GM19099 (cell line): ENCODE results near the gene BEST2.

Source experiments
- POLR2A ChIP-seq: IDR thresholded peaks from 3 replicates; pipeline ENCODE4 v1.6.1; 2011; ENCODE audit warnings: low read depth; ENCODE audit not compliant: insufficient read length; ENCODE audit errors: extremely low read depth

BEST2 gene

DNA sequence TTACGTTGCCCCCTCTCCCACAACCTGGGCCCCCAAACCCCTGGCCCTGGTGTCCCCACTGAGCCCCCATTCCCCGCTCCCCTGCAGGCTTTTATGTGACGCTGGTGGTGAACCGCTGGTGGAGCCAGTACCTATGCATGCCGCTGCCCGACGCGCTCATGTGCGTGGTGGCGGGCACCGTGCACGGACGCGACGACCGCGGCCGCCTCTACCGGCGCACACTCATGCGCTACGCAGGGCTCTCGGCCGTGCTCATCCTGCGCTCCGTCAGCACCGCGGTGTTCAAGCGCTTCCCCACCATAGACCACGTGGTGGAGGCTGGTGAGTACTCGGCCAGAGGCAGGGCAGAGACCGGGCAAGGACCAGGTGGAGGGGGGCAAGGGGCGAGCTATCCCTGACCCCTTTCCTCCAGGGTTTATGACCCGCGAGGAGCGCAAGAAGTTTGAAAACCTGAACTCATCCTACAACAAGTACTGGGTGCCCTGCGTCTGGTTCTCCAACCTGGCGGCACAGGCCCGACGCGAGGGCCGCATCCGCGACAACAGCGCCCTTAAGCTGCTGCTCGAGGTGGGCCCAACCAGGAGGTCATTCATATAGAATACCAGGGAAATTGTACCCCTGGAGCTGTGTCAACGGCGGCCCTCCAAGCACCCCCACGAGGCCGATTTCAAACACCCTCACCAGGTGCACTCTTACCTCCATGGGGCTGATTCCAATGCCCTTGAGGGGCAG lies 3.0 kb downstream of the BEST2 start:
- no peak for TF ChIP-seq POLR2A

GRCh38 chr19:12756150-12756883 lies 4.7 kb downstream of the BEST2 start:
- TF ChIP-seq POLR2A, result no peak

- TF ChIP-seq POLR2A, result no peak
Observed at GRCh38 chr19:12757544-12758274, 6.1 kb downstream of the BEST2 start.

GRCh38 chr19:12759686-12760085 lies 8.1 kb downstream of the BEST2 start:
- no peak for TF ChIP-seq POLR2A

DNA sequence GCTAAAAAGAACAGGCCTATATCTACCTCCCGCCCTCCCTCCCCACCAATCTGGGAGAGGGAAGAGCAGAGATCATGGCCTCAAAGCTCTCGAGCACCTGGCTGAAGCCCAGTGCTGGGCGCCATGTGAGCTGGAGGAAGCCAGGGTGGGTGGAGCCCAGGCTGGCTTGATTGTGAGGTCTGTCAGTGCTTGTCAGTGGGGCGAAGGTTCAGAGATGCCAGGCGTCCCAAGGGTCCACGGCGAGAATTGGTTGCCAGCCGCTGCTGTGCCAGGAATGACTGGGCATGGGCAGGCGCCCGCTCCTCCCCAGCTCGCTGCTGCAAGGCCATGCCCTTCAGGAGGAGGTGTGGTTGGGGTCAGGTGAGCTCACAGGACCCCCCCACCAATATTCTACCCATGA lies 11.5 kb downstream of the BEST2 start:
- TF ChIP-seq POLR2A, result no peak

DNA sequence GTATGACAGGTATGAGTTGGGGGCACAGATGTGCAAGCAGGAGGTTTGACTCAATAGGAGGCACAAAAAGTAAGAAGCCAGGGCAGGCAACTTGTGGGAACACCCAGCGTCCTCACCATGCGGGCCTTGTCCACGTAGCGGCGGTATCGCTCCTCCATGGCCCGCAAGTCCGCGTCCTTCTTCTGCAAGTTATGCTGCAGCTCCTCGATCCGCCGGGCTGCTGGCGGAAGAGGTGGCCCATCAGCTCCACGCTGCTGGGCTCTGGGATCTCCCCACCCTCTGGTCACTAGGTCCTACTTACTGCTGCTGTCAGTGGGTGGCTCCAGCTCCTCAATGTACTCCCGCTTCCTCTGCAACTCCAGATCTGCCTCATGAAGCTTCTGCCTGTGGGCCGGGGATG lies 13.1 kb downstream of the BEST2 start:
- no peak for TF ChIP-seq POLR2A

GRCh38 chr19:12766051-12766521 lies 14.5 kb downstream of the BEST2 start:
- no peak for TF ChIP-seq POLR2A

GRCh38 chr19:12767150-12767549 lies 15.6 kb downstream of the BEST2 start:
- TF ChIP-seq POLR2A, result no peak

DNA sequence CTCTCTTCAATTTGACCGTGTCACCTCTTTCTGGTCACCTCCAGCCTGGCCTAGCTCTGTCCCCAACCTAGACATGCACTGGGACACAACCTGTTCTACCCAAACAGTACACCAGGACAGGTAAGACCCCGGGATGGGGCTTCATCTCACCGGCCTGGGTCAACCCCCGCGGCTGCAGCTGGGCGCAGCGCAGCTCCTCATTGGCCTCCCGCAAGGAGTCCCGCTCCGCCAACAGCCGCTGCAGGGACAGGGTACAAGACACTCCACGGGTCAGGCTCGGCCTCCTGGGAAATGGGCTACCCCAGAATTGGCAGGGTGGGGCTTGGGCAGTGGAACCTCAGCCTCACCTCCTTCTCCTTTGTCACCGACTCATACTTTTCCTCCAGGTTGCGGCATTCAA lies 16.1 kb downstream of the BEST2 start:
- TF ChIP-seq POLR2A, result no peak

- TF ChIP-seq POLR2A, result no peak
Observed at GRCh38 chr19:12769689-12770088, 18.1 kb downstream of the BEST2 start.

- TF ChIP-seq POLR2A, result no peak
Observed at GRCh38 chr19:12770922-12771321, 19.3 kb downstream of the BEST2 start.

GRCh38 chr19:12772323-12772722 lies 20.7 kb downstream of the BEST2 start:
- no peak for TF ChIP-seq POLR2A

- TF ChIP-seq POLR2A, result no peak
Observed at GRCh38 chr19:12773571-12773970, 22.0 kb downstream of the BEST2 start.

GRCh38 chr19:12774588-12775555 lies 23.3 kb downstream of the BEST2 start, which contains the start of gene HOOK2:
Gene HOOK2, minus strand, starts transcription at chr19:12775552. Its CDS starts 103 bp downstream, at chr19:12775449.
- TF ChIP-seq POLR2A, result peak; percentile 22
